TTC549 (cell line): ENCODE data around the gene SPTBN5.

ENCODE experiments used
- FAIRE-seq: peaks from 2 replicates; lab custom pipeline; 2012; peaks lifted over from hg19 to GRCh38; lab: Jason Lieb, UNC

Gene SPTBN5

GRCh38 chr15:41926185-41927056 lies 32.6 kb upstream of the SPTBN5 start:
- FAIRE-seq = no peak

DNA sequence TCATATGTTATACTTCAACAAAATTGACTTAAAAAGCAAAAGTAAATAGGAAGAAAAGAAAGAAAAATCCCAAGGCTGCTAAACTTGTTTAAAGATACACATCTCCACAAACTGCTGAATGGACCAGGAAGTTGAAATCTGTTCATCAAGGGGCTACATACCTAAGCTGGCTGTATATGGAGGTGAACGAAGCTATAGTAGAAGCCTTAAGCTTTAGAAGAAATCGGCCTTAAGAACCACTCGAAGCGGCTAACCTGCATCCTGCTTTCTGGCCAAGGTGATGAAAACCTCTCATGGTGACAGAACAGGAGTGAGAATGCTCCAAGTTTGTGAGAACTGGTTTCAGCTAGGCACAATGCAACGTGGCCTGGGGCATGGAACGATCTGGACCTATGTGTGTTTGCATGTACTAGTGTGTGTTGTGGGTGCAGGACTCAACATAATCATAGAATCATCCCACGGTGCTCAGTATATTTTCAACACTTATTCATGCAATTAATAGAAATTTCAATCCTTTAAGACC lies 31.3 kb upstream of the SPTBN5 start:
- FAIRE-seq = no peak

GRCh38 chr15:41923401-41923997 lies 29.6 kb upstream of the SPTBN5 start:
- no peak for FAIRE-seq

DNA sequence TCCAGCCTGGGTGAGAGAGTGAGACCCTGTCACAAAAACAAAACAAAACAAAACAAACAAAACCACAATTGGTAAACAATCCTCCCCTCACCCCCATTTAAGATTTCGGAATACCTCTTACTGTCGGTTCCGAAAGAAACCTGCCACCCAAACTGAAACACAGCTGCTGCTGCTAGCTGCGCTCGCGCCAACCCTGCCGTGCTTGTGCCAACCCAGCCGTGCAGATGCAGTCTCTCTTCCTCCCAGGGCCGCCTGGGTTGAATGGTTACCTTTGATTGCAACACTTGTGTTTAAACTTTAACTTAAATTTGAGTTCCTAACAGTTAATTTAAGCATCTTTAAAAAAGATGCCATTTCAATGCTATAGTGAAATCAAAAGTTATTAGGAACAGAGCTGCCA lies 28.5 kb upstream of the SPTBN5 start:
- no peak for FAIRE-seq

DNA sequence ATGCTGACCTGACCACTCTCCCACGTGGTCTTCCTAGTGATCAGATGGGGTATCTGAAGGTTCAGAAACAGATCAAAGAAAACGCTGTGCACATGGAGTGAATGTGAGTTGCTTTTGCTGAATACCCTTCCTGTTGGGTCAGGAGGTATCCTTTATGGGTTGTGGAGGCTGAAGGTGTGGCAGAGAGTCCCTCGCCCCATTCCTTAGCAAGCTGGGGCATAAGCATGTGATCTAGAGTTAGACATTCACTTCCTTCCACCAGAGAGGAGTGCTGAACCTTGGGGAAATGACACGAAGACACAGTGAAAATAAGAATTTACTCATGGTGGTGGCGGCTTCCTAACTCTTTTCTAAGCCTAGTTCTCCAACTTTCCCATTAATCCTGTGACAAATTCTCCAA lies 27.8 kb upstream of the SPTBN5 start:
- FAIRE-seq = no peak

GRCh38 chr15:41921167-41921566 lies 27.3 kb upstream of the SPTBN5 start:
- FAIRE-seq = no peak

DNA sequence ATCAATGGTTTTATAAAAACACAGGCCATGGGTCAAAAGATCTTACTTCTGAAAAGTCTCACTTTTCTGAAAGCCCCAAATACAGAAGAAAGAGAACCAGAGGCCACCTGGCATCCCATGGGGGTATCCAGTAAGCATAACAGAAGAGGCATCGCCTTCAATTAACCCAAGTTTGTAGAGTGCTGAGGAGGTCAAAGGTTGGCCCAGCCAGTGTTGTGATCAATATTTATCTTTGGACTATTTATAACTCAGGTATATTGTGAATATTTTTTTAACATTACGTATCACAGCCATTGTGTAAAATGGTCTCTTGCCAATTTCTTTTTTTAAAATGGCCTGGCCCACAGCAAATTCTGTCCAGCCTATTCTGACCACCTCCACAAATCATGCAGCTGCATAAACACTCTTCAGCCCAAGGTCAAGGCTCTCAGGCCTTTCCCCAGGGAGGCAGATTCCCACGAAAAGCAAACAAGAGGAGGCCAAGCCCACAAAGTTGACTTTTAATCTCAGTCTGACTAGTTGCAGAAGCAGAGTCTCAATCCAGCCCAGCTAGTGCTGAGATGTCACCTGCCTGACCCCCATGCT lies 26.2 kb upstream of the SPTBN5 start:
- FAIRE-seq = no peak

- no peak for FAIRE-seq
Measured at GRCh38 chr15:41919201-41919820, 25.5 kb upstream of the SPTBN5 start.

DNA sequence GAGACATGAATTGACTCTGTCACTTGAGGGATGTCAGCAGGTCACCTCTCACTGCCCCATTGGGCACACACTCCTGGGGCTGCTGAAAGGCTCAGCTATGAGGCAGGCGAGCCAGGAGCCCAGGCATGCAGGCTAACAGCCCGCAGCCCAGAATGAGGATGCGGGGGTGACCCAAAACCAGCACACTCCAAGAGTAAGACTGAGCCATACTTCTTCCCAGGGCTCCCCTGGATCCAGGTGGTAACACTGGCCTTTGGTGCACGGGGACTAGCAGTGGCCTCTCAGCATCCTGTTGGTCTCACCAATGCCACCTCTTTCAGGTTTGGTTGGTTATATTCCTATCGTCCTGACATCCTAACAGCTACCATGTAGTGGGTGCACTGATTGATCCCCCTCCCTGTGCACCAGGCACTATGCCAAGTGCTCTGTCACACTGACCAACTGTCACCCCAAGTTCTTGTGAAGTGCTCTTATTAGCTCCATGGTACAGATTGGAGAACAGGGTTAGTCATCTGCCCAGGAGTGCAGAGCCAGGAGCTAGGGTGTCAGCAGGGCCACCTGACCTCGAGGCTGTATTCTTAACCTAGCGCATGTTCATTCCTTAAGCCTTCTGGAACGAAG lies 24.8 kb upstream of the SPTBN5 start:
- no peak for FAIRE-seq

DNA sequence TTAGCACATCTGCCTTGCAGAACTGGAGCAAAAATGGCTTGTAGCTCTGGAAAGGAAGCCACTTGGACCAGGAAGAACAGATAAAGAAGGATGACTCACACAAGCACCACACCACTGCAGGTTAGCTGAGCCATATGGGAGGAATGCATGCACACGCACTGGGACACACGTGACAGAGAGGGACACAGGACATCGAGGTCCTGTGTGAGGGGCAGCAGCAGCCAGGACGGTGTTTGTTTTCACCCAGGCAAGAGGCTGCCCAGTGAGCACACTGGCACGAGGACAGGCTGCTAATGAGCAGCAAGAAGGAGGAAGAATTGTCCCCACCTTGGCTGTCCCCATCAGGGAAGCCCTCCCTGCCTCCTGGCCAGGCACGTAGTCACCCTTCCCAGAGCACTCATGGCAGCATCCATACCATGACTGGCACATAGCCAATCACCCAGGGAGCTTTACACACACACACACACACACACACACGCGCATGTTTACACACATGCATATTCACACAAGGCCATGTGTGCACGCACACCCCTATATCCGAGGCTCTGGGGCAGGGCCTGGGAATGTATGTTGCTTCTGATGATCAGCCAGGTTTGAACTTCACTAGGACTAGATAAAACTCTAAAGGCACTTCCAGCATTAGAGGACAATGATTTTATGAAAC lies 24.0 kb upstream of the SPTBN5 start:
- no peak for FAIRE-seq

DNA sequence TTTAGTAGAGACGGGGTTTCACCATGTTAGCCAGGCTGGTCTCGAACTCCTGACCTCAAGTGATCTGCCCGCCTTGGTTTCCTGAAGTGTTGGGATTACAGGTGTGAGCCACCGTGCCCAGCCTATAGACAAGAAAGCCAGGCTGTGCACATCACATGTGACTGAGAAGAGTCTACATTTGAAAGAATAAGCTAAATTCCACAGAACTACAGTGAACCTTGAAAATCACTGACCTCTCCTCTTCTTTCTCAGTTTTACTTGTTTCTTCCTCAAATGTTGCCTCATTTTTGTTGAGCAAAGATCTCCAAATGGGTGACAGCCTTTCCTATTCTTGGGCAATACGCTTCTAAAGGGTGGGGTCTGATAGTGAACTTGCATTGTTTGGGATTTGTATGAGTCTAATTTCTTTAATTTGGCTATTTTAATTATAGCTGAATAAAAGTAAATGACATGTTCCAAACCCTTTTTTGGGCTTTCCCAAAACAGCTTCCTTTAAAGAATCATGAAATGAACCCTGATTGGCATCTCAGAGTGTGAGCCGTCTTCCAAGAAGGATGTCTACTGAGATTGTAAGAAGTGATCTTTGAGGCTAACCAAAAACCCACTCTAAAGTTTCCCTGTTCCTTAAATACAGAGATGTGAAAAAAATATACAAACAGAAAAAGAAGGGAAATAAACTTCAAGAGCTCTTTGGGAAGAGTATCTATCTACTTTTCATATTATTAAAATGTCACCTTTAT lies 21.6 kb upstream of the SPTBN5 start:
- FAIRE-seq = no peak

GRCh38 chr15:41914411-41914810 lies 20.6 kb upstream of the SPTBN5 start:
- no peak for FAIRE-seq

GRCh38 chr15:41913256-41913655 lies 19.4 kb upstream of the SPTBN5 start:
- FAIRE-seq = no peak

DNA sequence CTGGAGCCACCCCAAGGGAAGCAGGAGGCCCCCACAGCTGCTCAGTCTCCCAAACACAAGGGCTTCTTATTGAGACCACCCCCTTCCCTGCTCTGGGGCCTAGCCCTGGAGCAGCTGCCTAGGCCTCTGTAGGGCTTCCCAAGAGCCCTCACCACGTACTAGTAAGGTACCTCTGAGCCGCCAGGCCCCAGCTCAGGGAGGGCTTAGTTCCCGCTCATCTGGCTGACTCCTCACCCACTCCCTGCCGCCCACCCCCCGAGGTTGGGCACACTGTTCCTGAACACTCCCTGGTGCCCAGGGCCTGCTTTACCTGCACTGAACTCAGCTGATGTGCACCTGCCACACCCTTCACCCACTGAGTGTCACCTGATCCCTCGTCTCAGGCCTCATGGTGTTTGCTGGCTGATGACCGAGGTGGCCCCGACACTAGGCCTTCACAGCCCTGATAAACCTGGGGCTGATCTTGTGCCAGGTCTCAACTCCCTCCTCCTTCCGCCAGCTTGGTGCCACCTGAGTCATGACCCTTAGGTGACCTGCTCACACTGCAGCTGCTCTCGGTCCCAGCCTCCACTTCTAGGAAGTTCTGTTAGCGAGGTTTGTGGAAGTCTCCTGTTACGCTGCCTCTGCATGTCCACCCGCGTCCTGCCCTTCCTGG lies 18.0 kb upstream of the SPTBN5 start:
- FAIRE-seq = no peak

DNA sequence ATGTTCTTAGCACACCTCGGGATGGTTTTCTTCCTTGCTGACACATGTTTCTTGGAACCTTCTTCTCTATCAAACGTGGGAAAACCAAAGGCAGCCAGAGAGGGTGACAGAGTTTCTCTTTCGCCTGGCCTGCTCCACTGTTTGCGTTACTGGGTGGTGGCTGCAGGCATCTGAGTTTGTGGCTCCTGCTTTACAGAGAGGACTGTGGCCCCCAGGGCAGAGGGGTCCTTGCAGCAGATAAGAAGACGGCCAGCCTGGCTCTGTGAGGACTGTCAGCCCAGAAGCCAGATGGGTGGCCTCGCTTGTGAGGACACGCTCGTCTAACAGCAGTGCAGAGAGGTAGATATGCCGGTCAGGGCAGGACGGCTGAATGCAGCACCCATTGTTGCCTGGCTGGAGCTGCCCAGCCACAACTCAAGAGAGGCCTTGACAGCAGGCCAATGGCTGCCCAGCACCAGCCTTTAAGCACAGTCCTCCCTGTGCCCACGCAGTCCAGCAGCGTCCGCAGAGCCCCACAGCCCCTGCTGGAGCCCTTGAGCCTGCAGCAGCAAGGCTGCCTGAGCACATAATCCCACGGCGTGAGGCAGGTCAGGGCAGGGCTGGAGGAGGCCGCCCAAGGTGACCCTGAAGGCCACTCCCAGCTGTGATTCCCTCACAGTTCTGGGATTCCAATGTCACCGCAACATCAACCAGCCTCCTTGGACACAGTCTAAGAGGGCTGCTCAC lies 15.0 kb upstream of the SPTBN5 start:
- no peak for FAIRE-seq

- FAIRE-seq = no peak
Measured at GRCh38 chr15:41907141-41907540, 13.3 kb upstream of the SPTBN5 start.

GRCh38 chr15:41906608-41907007 lies 12.8 kb upstream of the SPTBN5 start:
- no peak for FAIRE-seq

GRCh38 chr15:41905036-41905793 lies 11.4 kb upstream of the SPTBN5 start:
- FAIRE-seq = no peak

GRCh38 chr15:41904541-41905005 lies 10.7 kb upstream of the SPTBN5 start:
- no peak for FAIRE-seq
